GM23338 (cell line): ENCODE results near the gene YIPF5. TPM values are rescaled to one million over a fixed set of nuclear protein-coding genes. Genes with fewer than 3 reads are reported as not detected.

ENCODE experiments used
- ATAC-seq: fragments of 200-7000 bp; cut with Tn5 transposase; 3 replicates; pipeline ENCODE4 v1.9.1; 2020
- DNase-seq: peaks from one replicate; pipeline ENCODE4 v3.0.0-alpha.2; 2015; ENCODE audit warnings: low spot score
- H2AFZ ChIP-seq: fragments of 200-600 bp; sonication (generic); 2 replicates; pipeline ENCODE4 v1.8.0; 2016; ENCODE audit warnings: antibody characterized with exemption, mild to moderate bottlenecking, moderate library complexity
- H3F3A ChIP-seq: fragments of 200-600 bp; sonication (generic); replicated peaks from 2 replicates; pipeline ENCODE4 v1.8.0; 2017; ENCODE audit warnings: antibody characterized with exemption, mixed run types, low read depth
- H3K27ac ChIP-seq: fragments of 200-600 bp; sonication (generic); 2 replicates; pipeline ENCODE4 v1.6.1; 2016; ENCODE audit warnings: low read depth
- H3K27me3 ChIP-seq: fragments of 200-600 bp; sonication (generic); 2 replicates; pipeline ENCODE4 v1.8.0; 2016; ENCODE audit warnings: mild to moderate bottlenecking, mixed run types, moderate library complexity; ENCODE audit not compliant: insufficient read depth
- H3K36me3 ChIP-seq: fragments of 200-600 bp; sonication (generic); 2 replicates; pipeline ENCODE4 v1.8.0; 2016; ENCODE audit warnings: mild to moderate bottlenecking; ENCODE audit not compliant: insufficient read depth
- H3K4me1 ChIP-seq: fragments of 200-600 bp; sonication (generic); 2 replicates; pipeline ENCODE4 v1.8.0; 2016; ENCODE audit warnings: mild to moderate bottlenecking, moderate library complexity; ENCODE audit not compliant: insufficient read depth
- H3K4me2 ChIP-seq: fragments of 200-600 bp; sonication (generic); 2 replicates; pipeline ENCODE4 v1.7.1; 2017; ENCODE audit warnings: mixed run types
- H3K4me3 ChIP-seq: fragments of 200-600 bp; sonication (generic); 2 replicates; pipeline ENCODE4 v1.6.1; 2016; ENCODE audit warnings: mixed run types
- H3K79me2 ChIP-seq: fragments of 200-600 bp; sonication (generic); replicated peaks from 2 replicates; pipeline ENCODE4 v1.8.0; 2017; ENCODE audit warnings: mild to moderate bottlenecking; ENCODE audit not compliant: insufficient read depth
- H3K9me2 ChIP-seq: fragments of 200-600 bp; sonication (generic); 2 replicates; pipeline ENCODE4 v1.8.0; 2017; ENCODE audit not compliant: insufficient read depth
- H4K20me1 ChIP-seq: fragments of 200-600 bp; sonication (generic); replicated peaks from 2 replicates; pipeline ENCODE4 v1.8.0; 2017; ENCODE audit warnings: mild to moderate bottlenecking; ENCODE audit not compliant: insufficient read depth
- H3K27ac Mint-ChIP-seq: 2 replicates; pipeline ENCODE4 v1.8.0; 2020; ENCODE audit warnings: inconsistent platforms, mild to moderate bottlenecking, moderate library complexity, mixed read lengths
- H3K27me3 Mint-ChIP-seq: 3 replicates; pipeline ENCODE4 v1.8.0; 2022; ENCODE audit warnings: low read depth, mild to moderate bottlenecking, moderate library complexity, mixed read lengths, inconsistent platforms; ENCODE audit not compliant: insufficient read depth, poor library complexity
- H3K36me3 Mint-ChIP-seq: 3 replicates; pipeline ENCODE4 v1.8.0; 2021; ENCODE audit warnings: low read depth, mild to moderate bottlenecking, inconsistent platforms, moderate library complexity, mixed read lengths
- H3K4me1 Mint-ChIP-seq: 3 replicates; pipeline ENCODE4 v1.8.0; 2020; ENCODE audit warnings: mild to moderate bottlenecking, inconsistent platforms, mixed read lengths
- H3K4me3 Mint-ChIP-seq: 3 replicates; pipeline ENCODE4 v1.8.0; 2021; ENCODE audit warnings: moderate library complexity, mild to moderate bottlenecking, inconsistent platforms, mixed read lengths
- H3K9me3 Mint-ChIP-seq: 3 replicates; pipeline ENCODE4 v1.8.0; 2020; ENCODE audit warnings: moderate library complexity, mild to moderate bottlenecking, inconsistent platforms, mixed read lengths
- CREB1 ChIP-seq: fragments of 250-450 bp; sonication (Bioruptor Pico); IDR thresholded peaks from 2 replicates; pipeline ENCODE4 v1.5.0; 2020; ENCODE audit warnings: low read depth, mild to moderate bottlenecking, moderate library complexity
- EZH2 ChIP-seq: fragments of 200-600 bp; sonication (generic); IDR thresholded peaks from one replicate; pipeline ENCODE4 v1.8.0; 2017; ENCODE audit warnings: antibody characterized with exemption, mild to moderate bottlenecking, low read depth; ENCODE audit not compliant: unreplicated experiment
- EZH2phosphoT487 ChIP-seq: fragments of 200-600 bp; sonication (generic); IDR thresholded peaks from one replicate; pipeline ENCODE4 v1.8.1; 2018; ENCODE audit warnings: antibody characterized with exemption; ENCODE audit not compliant: unreplicated experiment
- JUNB ChIP-seq: IDR thresholded peaks from one replicate; pipeline ENCODE4 v1.6.1; 2016; ENCODE audit warnings: antibody characterized with exemption; ENCODE audit not compliant: unreplicated experiment
- NANOG ChIP-seq: IDR thresholded peaks from 2 replicates; pipeline ENCODE4 v1.6.1; 2016; ENCODE audit warnings: antibody characterized with exemption, borderline replicate concordance
- POLR2AphosphoS5 ChIP-seq: IDR thresholded peaks from 2 replicates; pipeline ENCODE4 v1.6.1; 2016; ENCODE audit warnings: antibody characterized with exemption, low read depth
- STAT1 ChIP-seq: IDR thresholded peaks from one replicate; pipeline ENCODE4 v1.6.1; 2016; ENCODE audit warnings: antibody characterized with exemption; ENCODE audit not compliant: unreplicated experiment
- ZNF114 ChIP-seq: fragments of 250-450 bp; sonication (Bioruptor Pico); IDR thresholded peaks from 2 replicates; pipeline ENCODE4 v1.5.0; 2020; ENCODE audit warnings: mild to moderate bottlenecking, moderate library complexity
- ZNF331 ChIP-seq: fragments of 250-450 bp; sonication (Bioruptor Pico); IDR thresholded peaks from 2 replicates; pipeline ENCODE4 v1.5.0; 2020; ENCODE audit warnings: low read depth, mild to moderate bottlenecking, moderate library complexity
- polyA plus RNA-seq: library from polyadenylated mRNA; unstranded; fragments of >200 nt; fragmentation: Nextera tagmentation; extraction: Ambion mirVana; gene quantifications from 2 replicates; pipeline ENCODE4 v1.2.1, GENCODE V29; 2016
- total RNA-seq: library from RNA; depleted of rRNA; stranded (reverse); fragments of >200 nt; shearing (Covaris generic); gene quantifications from 2 replicates; pipeline ENCODE4 v1.2.3, GENCODE V29; 2014
- TF ChIP-seq, protein P1 (sequence below), 2 experiments: fragments of 200-600 bp in 1 of 2; sonication (generic) in 1 of 2; conservative IDR thresholded peaks; 2 replicates each; pipeline versions ENCODE4 v1.5.1 to v1.6.1; 2016 to 2017; ENCODE audit warnings: antibody characterized with exemption in 2 of 2, low read depth in 2 of 2, mild to moderate bottlenecking in 2 of 2, moderate library complexity in 1 of 2
- TF ChIP-seq, protein P2 (sequence below): fragments of 250-450 bp; sonication (Bioruptor Pico); IDR thresholded peaks from 2 replicates; pipeline ENCODE4 v1.5.0; 2020; ENCODE audit warnings: mild to moderate bottlenecking, moderate library complexity
- TF ChIP-seq, protein P3 (sequence below): IDR thresholded peaks from 2 replicates; pipeline ENCODE4 v1.6.1; 2016; ENCODE audit warnings: antibody characterized with exemption
- TF ChIP-seq, protein P4 (sequence below): IDR thresholded peaks from one replicate; pipeline ENCODE4 v1.6.1; 2018; ENCODE audit warnings: antibody characterized with exemption; ENCODE audit not compliant: unreplicated experiment

YIPF5 gene
- total and polyA plus RNA-seq, 2 experiments from 2014 or later, result 28.1 to 46.5 TPM

DNA sequence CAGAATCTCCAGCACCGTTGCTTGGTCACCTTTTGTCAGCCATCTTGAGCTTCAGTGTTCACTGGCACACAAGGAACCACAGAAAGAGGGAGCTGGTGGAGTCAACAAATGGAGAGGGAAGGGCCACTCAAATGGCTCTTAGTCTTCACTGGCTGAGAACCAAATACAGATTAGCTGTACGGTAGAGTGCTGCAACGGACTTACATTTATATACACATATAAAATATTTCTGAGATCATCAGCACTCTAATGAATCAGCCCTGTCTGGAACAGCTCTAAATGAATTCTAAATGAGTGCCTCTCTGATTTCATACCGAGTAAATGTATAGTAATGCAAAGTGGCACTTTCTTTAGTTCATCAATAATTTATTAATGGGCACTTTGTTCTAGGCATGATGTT is 25.0 kb upstream of the YIPF5 start:
- Mint-ChIP-seq H3K9me3 (no peaks in the 10 kb centered on the region), H3K27ac (no peak overlapping the region), H3K4me3 (no peak overlapping the region), H3K36me3 (no peaks in the 10 kb centered on the region), H3K4me1 (no peaks in the 10 kb centered on the region), H3K27me3 (peaks cover 2% of the 10 kb centered on the region)
- Histone ChIP-seq H3K27me3 (no peaks in the 10 kb centered on the region), H3F3A (no peaks in the 10 kb centered on the region), H3K4me1 (no peaks in the 10 kb centered on the region), H2AFZ (peak overlapping the region; percentile 49; the same call in 1 of the 2 replicates), H3K27ac (no peak overlapping the region), H3K36me3 (no peaks in the 10 kb centered on the region), H3K4me2 (no peak overlapping the region), H3K79me2 (no peaks in the 10 kb centered on the region), H3K4me3 (no peak overlapping the region), H4K20me1 (no peaks in the 10 kb centered on the region), H3K9me2 (no peaks in the 10 kb centered on the region)
- TF ChIP-seq ZNF114 (CRISPR knock-in tag), result no peak
- no peak for TF ChIP-seq STAT1
- TF ChIP-seq, protein P1, sequence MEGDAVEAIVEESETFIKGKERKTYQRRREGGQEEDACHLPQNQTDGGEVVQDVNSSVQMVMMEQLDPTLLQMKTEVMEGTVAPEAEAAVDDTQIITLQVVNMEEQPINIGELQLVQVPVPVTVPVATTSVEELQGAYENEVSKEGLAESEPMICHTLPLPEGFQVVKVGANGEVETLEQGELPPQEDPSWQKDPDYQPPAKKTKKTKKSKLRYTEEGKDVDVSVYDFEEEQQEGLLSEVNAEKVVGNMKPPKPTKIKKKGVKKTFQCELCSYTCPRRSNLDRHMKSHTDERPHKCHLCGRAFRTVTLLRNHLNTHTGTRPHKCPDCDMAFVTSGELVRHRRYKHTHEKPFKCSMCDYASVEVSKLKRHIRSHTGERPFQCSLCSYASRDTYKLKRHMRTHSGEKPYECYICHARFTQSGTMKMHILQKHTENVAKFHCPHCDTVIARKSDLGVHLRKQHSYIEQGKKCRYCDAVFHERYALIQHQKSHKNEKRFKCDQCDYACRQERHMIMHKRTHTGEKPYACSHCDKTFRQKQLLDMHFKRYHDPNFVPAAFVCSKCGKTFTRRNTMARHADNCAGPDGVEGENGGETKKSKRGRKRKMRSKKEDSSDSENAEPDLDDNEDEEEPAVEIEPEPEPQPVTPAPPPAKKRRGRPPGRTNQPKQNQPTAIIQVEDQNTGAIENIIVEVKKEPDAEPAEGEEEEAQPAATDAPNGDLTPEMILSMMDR (conservative IDR thresholded peaks at IDR 0.05; ENCODE audit: low read depth in 2 of 2), result no peak
- no peak for TF ChIP-seq NANOG
- TF ChIP-seq CREB1 (CRISPR knock-in tag), result no peak
- no peak for TF ChIP-seq EZH2
- no peak for TF ChIP-seq JUNB
- TF ChIP-seq, protein P2, sequence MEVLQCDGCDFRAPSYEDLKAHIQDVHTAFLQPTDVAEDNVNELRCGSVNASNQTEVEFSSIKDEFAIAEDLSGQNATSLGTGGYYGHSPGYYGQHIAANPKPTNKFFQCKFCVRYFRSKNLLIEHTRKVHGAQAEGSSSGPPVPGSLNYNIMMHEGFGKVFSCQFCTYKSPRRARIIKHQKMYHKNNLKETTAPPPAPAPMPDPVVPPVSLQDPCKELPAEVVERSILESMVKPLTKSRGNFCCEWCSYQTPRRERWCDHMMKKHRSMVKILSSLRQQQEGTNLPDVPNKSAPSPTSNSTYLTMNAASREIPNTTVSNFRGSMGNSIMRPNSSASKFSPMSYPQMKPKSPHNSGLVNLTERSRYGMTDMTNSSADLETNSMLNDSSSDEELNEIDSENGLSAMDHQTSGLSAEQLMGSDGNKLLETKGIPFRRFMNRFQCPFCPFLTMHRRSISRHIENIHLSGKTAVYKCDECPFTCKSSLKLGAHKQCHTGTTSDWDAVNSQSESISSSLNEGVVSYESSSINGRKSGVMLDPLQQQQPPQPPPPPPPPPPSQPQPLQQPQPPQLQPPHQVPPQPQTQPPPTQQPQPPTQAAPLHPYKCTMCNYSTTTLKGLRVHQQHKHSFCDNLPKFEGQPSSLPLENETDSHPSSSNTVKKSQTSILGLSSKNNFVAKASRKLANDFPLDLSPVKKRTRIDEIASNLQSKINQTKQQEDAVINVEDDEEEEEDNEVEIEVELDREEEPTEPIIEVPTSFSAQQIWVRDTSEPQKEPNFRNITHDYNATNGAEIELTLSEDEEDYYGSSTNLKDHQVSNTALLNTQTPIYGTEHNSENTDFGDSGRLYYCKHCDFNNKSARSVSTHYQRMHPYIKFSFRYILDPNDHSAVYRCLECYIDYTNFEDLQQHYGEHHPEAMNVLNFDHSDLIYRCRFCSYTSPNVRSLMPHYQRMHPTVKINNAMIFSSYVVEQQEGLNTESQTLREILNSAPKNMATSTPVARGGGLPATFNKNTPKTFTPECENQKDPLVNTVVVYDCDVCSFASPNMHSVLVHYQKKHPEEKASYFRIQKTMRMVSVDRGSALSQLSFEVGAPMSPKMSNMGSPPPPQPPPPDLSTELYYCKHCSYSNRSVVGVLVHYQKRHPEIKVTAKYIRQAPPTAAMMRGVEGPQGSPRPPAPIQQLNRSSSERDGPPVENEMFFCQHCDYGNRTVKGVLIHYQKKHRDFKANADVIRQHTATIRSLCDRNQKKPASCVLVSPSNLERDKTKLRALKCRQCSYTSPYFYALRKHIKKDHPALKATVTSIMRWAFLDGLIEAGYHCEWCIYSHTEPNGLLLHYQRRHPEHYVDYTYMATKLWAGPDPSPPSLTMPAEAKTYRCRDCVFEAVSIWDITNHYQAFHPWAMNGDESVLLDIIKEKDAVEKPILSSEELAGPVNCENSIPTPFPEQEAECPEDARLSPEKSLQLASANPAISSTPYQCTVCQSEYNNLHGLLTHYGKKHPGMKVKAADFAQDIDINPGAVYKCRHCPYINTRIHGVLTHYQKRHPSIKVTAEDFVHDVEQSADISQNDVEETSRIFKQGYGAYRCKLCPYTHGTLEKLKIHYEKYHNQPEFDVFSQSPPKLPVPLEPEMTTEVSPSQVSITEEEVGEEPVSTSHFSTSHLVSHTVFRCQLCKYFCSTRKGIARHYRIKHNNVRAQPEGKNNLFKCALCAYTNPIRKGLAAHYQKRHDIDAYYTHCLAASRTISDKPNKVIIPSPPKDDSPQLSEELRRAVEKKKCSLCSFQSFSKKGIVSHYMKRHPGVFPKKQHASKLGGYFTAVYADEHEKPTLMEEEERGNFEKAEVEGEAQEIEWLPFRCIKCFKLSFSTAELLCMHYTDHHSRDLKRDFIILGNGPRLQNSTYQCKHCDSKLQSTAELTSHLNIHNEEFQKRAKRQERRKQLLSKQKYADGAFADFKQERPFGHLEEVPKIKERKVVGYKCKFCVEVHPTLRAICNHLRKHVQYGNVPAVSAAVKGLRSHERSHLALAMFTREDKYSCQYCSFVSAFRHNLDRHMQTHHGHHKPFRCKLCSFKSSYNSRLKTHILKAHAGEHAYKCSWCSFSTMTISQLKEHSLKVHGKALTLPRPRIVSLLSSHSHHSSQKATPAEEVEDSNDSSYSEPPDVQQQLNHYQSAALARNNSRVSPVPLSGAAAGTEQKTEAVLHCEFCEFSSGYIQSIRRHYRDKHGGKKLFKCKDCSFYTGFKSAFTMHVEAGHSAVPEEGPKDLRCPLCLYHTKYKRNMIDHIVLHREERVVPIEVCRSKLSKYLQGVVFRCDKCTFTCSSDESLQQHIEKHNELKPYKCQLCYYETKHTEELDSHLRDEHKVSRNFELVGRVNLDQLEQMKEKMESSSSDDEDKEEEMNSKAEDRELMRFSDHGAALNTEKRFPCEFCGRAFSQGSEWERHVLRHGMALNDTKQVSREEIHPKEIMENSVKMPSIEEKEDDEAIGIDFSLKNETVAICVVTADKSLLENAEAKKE (CRISPR knock-in tag), result no peak
- TF ChIP-seq EZH2phosphoT487, result no peak
- TF ChIP-seq, protein P3, sequence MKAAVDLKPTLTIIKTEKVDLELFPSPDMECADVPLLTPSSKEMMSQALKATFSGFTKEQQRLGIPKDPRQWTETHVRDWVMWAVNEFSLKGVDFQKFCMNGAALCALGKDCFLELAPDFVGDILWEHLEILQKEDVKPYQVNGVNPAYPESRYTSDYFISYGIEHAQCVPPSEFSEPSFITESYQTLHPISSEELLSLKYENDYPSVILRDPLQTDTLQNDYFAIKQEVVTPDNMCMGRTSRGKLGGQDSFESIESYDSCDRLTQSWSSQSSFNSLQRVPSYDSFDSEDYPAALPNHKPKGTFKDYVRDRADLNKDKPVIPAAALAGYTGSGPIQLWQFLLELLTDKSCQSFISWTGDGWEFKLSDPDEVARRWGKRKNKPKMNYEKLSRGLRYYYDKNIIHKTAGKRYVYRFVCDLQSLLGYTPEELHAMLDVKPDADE, result no peak
- TF ChIP-seq, protein P4, sequence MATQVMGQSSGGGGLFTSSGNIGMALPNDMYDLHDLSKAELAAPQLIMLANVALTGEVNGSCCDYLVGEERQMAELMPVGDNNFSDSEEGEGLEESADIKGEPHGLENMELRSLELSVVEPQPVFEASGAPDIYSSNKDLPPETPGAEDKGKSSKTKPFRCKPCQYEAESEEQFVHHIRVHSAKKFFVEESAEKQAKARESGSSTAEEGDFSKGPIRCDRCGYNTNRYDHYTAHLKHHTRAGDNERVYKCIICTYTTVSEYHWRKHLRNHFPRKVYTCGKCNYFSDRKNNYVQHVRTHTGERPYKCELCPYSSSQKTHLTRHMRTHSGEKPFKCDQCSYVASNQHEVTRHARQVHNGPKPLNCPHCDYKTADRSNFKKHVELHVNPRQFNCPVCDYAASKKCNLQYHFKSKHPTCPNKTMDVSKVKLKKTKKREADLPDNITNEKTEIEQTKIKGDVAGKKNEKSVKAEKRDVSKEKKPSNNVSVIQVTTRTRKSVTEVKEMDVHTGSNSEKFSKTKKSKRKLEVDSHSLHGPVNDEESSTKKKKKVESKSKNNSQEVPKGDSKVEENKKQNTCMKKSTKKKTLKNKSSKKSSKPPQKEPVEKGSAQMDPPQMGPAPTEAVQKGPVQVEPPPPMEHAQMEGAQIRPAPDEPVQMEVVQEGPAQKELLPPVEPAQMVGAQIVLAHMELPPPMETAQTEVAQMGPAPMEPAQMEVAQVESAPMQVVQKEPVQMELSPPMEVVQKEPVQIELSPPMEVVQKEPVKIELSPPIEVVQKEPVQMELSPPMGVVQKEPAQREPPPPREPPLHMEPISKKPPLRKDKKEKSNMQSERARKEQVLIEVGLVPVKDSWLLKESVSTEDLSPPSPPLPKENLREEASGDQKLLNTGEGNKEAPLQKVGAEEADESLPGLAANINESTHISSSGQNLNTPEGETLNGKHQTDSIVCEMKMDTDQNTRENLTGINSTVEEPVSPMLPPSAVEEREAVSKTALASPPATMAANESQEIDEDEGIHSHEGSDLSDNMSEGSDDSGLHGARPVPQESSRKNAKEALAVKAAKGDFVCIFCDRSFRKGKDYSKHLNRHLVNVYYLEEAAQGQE, result no peak
- no peak for TF ChIP-seq POLR2AphosphoS5
- no peak for TF ChIP-seq ZNF331 (CRISPR knock-in tag)
- DNase-seq (no peak), ATAC-seq (no peak)
